GM13976 (cell line): Measurements from ENCODE around the gene PHEX.
A peak's percentile ranks its signal among the peaks of the same experiment; 100 is the strongest.

Experiments used
- DNase-seq: peaks from one replicate; pipeline ENCODE4 v3.0.0; 2012; ENCODE audit warnings: low spot score
- in situ Hi-C: fragments of 300-500 bp; cut with MboI; formaldehyde crosslinking; loops from one replicate; pipeline ENCODE4 v1.12.0; 2022; ENCODE audit warnings: low sequenced_read_pairs, mixed read lengths, inconsistent platforms; ENCODE audit not compliant: unreplicated experiment
- TF ChIP-seq, protein P1 (sequence below): IDR thresholded peaks from 2 replicates; pipeline ENCODE4 v1.5.1; 2012; ENCODE audit warnings: borderline replicate concordance, mild to moderate bottlenecking; ENCODE audit not compliant: insufficient read depth; ENCODE audit errors: extremely low read depth, missing control alignments, control extremely low read depth

PHEX gene

GRCh38 chrX:22193851-22194659 is 161.9 kb downstream of the PHEX start:
- DNase-seq = peak; percentile 8
- in situ Hi-C loops = loop anchor here (25.0 kb wide), 1 partner anchor 207 kb away; no protein-coding TSS in a partner anchor
- TF ChIP-seq, protein P1, sequence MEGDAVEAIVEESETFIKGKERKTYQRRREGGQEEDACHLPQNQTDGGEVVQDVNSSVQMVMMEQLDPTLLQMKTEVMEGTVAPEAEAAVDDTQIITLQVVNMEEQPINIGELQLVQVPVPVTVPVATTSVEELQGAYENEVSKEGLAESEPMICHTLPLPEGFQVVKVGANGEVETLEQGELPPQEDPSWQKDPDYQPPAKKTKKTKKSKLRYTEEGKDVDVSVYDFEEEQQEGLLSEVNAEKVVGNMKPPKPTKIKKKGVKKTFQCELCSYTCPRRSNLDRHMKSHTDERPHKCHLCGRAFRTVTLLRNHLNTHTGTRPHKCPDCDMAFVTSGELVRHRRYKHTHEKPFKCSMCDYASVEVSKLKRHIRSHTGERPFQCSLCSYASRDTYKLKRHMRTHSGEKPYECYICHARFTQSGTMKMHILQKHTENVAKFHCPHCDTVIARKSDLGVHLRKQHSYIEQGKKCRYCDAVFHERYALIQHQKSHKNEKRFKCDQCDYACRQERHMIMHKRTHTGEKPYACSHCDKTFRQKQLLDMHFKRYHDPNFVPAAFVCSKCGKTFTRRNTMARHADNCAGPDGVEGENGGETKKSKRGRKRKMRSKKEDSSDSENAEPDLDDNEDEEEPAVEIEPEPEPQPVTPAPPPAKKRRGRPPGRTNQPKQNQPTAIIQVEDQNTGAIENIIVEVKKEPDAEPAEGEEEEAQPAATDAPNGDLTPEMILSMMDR = no peak

DNA sequence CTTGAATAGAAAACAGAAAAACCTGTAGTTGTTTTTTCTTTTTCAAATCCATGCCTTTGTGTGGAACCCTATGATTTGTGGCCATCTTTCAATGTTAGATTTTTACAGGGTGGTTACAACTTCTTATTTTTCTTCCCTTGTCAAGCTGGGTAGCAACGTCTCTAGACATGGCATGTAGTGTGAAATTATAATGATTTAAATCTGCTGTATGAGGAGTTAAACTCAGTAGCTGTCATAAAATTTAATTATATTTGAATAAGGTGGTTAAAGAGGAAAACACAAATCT is 162.5 kb downstream of the PHEX start:
- TF ChIP-seq, protein P1 = no peak

GRCh38 chrX:22196149-22196548 is 164.0 kb downstream of the PHEX start:
- DNase-seq = no peak
- TF ChIP-seq, protein P1 = no peak
- in situ Hi-C loops = loop anchor here (25.0 kb wide), 1 partner anchor 209 kb away; no protein-coding TSS in a partner anchor

More for the DNA sequence above, 162.5 kb downstream of the PHEX start:
- in situ Hi-C loops = loop anchor here (25.0 kb wide), 1 partner anchor 207 kb away; no protein-coding TSS in a partner anchor
- no peak for DNase-seq

GRCh38 chrX:22202251-22202650 is 170.1 kb downstream of the PHEX start:
- in situ Hi-C loops = no loop called here

DNA sequence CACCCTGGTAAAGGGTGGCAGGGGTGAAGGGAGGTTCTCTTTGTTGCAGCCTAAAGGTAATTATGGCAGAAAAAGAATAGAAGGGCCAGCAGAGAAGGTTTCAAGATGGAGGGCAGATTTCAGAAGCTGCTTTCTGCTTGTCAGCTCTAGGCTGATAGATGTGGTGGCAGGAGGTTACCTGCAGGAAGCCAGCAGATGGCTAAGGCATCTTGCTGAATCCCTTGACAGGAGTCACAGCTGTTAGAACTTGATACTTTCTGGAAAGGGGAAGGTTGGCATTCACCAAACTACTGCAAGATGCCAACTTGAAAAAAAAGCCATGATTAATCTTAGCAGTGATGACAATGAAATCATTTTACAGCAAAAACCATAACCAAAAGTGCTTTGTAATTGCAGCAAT is 171.1 kb downstream of the PHEX start:
- in situ Hi-C loops = no loop called here
- TF ChIP-seq, protein P1 = no peak
- no peak for DNase-seq

More at GRCh38 chrX:22202251-22202650, 170.1 kb downstream of the PHEX start:
- DNase-seq = no peak
- TF ChIP-seq, protein P1 = no peak

DNA sequence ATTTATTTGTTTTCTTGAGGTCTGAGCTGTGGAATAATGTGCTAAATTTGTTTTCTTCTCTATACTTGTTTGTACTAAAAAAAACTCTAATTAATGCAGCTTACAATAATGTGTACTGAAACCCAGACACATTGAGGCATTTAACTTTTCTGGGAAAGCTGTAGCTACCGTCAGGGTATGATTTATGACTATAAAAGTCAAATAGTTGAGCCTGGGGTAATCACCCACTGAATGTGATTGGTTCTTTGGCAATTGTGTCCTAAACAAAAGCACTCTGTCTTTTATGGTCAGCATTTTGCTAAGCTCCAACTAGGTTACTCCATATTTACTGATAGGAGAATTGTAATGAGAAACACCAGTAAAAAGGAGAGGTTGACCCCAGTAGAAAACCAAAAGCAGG is 174.7 kb downstream of the PHEX start:
- in situ Hi-C loops = no loop called here
- DNase-seq = no peak
- TF ChIP-seq, protein P1 = no peak
